CD4-positive, alpha-beta T cell treated with Interleukin-4 for 4 hours (primary cell): ENCODE results near the gene PARD6G.

ENCODE experiments used
- DNase-seq: peaks from one replicate; pipeline ENCODE4 v3.0.0-alpha.2; 2020

PARD6G gene

DNA sequence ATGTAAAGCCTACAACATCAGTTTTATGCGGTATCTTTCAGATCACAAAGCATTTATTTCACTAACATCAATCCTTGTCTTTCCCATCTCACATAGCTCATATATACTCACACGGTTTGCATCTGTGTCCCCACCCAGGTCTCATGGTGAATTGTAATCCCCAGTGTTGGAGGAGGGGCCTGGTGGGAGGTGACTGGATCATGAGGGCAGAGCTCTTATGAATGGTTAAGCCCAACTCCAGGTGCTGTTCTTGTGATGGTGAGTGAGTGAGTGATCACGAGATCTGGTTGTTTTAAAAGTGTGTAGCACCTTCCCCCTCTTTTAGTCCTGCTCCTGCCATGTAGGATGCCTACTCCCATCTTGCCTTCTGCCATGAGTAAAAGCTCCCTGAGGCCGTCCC is 42.0 kb downstream of the PARD6G start:
- no peak for DNase-seq

DNA sequence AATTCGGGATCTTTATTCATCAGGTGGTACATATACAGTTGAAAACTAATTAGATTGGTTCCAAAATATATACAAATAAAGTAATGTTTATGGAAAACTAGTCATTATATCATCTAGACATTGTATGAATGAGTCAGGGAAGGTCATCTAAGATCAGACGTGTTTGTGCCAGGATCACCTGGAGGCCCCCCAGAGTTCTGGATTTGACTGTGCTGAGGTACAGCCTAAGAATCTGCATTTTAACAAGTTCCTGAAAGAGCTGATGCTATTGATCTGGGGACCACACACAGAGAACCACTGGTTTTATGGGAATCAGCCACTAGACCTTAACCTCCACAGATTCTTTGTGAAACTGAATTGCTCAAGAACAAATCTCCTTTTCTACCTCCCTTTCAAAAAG is 43.2 kb downstream of the PARD6G start:
- DNase-seq: no peak

DNA sequence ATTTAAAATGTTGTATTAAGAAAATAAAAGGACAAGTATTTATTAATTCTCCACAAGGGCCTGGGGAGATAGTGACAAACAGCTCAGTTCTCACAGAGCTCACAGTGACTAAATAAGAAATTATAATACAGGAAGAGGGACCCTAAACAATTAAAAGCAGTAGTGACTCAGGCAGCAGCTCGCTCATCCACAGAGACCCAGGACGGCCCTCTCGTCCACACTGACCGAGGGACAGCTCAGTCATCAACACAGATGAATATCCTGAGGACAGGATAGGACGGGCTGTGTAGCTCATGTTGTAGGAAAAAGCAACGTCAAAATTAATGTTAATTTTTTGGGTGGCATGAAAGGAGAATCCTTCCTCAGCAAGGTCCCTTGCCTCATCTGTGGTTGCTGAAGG is 44.1 kb downstream of the PARD6G start:
- DNase-seq: no peak

DNA sequence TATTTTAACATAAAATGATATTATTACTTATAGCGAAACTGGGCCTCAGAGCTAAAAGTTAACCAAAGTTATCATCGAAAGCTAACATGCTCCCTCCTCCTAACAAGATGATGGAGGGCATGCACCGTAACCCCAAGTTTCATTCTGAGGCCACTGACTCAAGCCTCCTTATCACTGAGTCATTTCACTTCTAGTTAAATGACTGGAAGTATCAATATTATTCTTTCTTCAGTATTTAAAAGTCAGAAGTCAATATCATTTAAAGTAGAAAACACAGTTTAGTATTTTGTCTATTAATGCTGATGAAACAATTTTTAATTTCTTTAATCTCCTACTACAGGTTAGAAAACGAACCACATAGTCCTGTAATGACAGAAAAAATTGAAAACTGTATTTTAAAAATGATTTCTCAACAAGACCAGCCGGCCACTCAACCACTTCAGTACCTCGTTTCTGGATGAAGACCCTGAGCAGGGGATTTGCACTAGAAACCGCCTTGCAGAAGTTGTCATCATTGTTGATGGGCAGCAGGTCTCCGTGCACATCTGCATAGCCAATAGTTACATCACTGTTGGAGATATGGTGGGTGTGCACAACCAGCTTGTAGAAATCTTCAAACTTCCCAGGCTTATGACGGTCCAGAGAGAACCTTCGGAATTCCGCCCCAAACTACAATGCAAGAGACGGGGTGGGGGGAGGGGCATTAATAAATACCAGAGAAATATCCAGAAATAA is 44.9 kb downstream of the PARD6G start:
- DNase-seq: no peak

DNA sequence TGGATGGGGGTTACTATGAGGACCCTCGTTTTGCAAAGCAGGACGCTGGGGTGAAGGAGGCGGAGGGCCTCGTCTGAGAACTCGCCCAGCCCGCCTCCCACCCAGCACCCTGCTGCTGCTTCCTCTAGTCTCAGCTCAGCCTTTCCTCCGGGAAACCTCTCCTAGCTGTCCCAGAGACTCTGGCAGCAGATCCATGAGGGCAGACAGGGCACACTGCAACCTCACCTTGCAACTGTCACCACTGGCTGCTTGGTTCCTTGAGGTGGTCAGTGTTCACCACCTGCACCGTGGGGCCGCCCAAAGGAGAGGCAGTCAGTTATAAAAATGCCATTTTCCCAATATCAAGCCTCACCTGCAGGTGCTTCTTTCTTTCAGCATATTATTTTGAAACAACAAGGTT is 45.6 kb downstream of the PARD6G start:
- DNase-seq: no peak

DNA sequence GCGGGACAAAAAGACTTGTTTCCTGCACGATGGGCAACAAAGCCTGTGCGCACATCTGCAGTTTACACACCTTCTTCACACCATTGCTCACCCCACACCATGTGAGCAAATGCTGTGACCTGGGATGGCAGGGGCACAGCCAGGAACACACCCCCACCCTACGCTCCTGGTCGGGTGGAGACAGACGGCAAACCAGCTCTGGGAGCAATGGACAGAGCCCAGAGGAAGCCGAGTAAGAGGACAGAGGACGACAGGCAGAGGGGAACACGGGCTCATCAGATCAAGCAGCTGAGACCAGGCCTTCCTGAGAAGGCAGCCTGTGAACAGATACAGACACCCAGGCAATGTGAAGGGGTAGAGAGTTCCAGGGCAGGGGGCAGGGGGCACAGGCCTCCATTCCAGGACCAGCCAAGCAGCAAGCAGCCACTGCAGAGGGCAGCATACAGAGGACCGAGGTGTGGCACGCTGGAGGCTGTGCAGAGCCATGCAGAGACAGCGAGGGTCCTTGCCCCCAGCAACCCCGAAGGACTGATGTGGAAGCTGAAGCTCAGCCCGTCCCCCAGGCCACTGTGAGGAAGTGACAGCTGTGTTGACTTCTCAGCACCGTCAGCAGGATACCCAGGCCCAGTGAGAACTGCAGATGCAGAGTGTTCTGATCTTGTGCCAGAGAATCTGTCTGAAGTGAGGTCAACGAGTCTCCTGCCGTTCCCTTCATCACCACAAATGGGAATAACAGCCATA is 46.2 kb downstream of the PARD6G start:
- DNase-seq: no peak

DNA sequence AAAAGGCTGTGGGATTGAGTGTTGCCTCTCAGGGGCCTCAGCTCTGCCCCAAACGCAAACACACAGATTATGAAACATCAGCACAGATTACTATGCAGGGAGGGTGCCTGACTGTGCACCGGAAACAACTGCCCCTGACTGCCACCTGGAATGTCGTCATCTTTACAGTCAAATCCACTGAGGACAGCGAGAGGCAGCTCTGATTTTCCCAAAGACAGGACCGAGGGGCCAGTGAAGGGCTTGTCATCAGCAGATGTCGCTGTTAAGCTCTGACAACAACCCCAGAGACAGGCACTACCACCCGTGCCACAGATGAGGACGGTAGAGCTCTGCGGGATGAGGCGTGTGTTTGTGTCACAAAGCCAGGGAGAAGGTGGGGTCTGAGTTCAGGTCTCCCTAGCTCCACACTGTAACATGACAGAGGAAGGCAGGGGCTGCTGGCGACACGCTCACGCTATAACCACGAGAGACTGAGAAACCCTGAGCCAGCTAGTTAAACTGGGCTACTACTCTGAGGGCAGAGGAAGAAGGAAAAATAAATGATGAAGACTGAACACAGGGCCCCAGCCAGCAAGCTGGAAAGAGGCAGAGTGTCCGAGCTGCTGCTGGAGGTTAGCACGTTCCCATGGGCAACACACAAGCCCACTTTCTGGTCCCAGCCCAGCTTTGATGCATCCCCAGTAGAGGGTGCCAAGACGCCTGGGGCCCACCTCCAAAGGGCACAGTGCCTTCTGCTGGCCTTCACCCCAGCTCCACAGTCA is 47.0 kb downstream of the PARD6G start:
- no peak for DNase-seq

DNA sequence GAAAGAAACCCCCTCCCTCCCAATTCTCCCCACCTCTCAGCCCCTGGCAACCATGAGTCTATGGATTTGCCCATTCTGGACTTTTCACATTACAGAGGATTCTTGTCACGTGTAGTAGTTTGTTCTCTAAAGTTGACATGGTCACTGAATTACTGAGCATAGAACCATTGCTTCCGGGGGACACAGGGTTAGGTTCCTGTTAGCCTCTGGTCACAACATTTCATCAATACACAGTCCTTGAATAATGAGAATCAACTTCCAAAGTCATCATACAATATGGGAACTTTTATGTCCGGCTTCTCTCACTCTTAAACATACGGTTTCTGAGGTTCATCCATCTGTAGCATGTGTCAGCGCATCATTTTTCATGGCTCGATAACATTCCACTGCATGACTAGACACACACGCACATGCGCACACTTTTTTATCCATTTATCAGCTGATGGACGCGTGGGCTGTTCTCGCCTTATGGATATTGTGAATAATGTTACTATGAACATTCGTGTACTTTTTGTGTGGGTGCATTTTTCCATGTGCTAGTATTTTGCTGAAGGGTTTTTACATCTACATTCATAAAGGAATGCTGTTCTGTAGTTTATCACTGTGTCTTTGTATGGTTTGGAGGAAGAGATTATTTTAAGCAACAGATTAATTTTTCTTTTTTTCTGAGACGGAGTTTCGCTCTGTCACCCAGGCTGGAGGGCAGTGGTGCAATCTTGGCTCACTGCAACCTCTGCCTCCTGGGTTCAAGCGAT is 48.1 kb downstream of the PARD6G start:
- DNase-seq: no peak

DNA sequence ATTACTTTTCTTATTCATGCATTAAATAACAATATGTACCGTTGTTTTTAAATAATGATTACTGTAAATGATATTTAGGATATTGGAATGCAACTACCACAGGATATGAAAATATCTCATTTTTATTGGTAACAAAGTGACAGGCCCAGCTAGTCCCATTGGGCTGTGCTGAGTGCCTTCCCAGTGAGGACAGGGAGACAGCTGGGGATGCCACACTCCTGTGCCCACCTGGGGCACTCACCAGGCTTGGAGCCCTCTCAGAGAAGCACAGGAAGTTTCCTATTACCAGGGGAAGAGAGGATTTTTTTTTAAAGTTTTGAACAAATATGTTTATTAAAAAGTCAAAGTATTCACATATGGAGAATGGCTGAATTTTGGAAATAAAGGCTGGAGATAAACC is 48.9 kb downstream of the PARD6G start:
- DNase-seq: no peak

DNA sequence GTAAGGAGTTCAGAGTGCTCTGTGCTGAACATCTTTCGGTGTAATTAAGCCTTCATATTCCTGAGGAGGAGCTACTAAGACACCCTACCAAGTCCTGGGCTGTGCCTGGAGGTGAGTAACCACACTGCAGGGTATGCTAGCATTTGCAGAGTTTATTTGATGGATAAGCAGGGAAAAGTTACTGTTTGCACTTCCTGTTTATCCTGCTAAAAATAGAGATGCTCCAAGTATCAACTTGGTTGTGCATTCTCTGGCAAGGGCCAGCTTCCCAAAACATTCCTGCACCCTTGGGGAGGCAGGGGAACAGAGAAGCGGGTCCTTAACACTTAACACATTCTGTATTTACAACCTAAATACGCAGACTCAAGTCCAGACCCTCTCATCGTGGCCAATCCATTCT is 49.8 kb downstream of the PARD6G start:
- no peak for DNase-seq

DNA sequence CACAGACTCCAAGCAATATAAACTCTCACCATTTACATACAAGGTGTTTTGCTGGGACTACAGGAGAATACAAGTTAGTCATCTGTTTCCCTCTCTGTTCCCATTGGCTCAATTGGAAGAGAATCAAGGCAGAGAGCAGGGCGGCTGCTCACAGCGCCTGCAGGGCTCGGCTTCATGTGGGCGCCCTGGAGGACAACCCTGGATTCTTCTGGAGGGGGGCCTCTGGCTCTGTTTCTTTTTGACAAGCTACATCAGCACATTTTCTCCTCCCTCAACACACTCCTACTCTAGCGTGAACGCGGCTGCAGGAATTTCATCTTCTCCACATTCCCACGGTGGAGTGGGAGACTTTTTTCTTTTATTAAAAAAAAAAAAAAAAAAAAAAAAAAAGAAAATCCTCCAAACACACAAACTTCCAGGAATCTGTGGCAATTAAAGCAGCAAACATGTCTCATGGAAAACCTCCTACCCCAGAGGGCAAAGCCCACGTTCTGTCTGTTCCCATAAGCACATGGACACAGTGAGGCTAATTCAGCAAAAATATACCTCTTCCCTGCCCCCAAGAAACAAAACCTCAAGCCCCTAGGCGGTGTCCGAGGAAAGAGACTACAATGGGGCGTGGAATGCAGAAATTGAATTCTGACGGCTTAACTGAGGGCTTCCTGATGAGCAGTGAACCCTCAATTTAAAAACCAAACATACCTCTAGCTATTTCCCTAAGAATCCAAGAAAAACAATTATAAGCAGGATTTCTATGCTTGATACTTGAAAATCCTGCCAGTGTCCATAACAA is 50.6 kb downstream of the PARD6G start:
- no peak for DNase-seq

DNA sequence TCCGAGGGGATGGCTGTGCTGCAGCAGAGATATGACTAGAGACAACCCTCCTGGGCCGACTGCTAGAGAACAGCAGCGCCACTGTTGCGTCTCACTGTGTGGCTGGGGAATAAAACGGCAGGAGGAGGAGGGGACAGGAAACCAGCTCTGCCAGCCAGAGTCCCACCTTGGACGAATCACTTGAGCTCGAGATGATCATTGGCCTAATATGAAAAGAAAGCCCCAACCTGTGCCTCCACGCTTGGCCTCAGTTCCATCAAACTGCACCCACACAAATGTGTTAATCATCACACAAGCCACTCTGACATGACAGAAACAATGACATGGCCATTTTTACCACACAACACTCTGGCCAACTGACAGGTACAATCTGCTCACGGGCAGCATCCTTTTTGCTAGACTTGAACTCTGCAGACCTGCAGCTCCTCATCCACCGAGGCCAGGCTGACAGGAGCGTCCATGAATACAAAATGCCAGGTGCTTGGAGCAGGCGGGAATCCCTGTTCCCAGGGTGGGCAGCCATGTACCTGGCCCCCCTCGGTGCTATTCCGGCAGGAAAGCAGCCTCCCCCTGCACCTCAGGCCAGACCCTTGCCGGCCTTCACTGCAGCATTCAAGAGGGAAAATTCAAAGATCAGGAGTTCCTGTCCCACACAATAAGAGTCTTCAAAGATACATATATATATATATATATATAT is 52.3 kb downstream of the PARD6G start:
- no peak for DNase-seq

DNA sequence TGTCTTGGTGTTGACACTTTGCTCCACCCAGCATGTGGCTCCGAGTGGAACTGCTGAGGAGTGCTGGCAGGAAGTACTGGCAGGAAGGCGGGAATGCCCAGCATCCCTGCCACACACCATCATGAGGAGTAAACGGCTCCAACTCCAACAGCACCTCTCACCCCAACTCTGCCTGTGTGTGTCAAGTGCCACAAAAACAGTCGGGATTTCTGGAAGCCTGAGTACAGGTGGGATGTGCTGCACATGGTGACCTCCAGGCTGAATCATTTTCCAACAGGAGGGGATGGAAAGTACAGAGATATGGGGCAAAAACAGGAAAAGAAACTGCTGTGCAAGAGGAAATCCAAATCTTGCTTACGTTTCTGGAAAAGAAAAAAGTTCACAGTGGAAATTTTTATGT is 53.6 kb downstream of the PARD6G start:
- no peak for DNase-seq

DNA sequence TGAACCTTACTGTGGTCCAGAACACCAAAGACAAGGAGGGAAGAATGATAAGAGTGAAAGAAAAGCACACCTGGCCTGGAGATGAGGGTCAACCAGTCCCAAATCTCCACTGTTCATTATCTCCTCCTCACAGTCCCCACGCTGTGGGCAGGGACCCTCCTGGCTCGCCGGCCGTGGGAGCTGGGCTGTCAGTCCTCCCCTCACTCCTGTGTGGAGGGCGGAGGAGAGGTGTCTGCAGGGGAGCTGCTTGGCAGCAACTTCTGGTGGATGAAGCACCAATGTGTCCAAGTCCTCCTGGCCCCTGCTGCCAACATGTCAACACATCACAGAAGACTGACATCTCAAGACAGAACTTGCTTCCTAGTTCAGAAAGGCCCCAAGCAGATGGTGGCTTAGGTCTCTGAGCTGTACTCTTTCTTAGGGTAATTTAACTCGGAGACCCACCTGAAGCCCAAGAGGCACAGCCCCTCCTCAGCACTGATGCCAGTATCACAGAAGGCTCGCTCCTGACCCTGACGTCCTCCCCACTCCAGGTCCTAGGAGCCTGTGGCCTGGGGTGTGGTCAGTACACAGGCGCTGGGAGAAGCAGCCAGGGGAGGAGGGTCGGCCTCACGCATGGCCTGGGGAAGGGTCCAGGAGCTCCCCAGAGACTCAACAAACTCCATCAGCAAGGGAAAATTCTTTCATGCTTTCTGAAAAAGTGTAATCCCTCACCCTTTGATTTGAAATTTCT is 54.5 kb downstream of the PARD6G start:
- no peak for DNase-seq

DNA sequence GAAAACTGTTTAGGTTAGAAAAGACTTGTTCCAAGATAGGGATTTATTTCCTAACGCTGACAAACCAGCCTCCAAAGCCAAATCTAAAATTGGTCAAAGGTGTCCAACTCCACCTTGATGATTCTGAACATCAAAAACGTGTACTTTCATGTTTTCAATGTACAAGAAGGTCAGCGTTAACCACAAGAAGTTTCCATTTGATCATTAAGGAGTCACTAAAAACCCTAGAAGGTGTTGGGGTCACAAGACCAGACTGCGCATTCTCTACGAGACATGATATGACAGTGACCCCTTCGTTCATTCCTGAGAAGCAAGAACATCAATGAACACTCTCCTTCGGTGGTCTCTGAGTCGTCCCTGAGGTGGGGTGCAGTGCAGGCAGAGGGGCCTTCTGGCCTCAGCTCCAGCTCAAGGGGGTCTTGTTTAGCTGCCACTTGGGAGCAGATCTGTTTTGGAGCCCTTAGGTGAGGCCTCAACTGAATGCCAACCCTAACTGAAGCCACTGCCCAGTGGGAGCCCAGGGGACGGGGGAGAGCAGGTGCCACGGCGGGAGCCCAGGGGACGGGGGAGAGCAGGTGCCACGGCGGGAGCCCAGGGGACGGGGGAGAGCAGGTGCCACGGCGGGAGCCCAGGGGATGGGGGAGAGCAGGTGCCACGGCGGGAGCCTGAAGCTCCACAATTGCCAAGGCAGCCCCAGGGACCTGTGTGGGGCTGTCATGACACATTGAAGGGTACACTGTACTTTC is 55.2 kb downstream of the PARD6G start:
- no peak for DNase-seq

DNA sequence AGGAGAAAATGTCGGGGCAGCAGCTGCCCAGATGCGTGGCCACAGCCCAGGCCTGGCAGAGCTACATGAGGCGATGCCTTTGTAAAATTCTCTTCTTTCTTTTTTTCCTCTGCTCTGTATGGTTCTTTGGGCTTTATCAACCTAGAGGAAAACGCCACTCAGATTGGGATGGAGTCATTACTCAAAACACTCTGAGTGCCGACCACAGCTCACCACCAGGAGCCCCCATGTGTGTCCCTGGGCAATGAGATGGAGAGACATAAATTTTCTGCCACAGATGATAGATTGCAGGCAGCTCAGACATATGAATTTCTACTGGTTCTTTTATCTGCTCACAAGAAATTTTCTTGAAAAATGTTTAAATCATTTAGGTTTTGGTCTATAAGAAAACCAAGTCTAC is 56.0 kb downstream of the PARD6G start:
- no peak for DNase-seq

DNA sequence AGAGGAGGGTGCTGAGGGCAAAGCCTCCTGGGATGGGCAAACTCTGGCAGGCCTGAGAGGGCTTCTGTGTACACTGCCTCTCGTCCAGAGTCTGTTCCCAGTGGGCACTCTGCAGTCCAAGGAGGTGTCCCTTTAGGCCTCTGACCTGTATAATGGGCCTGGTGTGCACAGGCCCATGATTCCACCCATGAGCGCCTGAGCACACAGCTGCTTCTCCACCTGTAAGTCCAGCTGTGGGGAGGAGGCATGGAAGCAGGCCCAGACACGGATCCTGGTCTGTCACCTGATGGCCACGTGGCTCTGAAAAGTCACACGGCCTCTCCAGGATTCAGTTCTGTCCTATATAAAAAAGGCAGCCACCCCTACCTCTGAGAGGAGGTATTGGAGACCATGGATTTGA is 57.0 kb downstream of the PARD6G start:
- no peak for DNase-seq

DNA sequence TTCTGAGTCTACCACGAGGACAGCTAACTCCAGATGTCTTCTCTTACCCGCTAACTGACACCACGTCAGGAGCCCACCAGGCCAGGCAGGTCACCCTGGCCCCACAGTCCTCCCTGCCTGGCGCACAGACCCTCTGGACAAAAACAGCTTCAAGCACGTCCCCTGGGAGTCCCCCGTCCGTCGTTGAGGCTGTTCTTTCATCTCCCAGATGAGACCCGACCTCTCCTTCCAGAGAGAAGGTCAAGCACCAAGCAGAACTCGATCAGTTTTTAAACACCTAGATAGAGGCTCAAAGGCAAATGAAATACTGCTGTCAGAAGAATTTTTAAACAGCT is 57.8 kb downstream of the PARD6G start:
- no peak for DNase-seq

DNA sequence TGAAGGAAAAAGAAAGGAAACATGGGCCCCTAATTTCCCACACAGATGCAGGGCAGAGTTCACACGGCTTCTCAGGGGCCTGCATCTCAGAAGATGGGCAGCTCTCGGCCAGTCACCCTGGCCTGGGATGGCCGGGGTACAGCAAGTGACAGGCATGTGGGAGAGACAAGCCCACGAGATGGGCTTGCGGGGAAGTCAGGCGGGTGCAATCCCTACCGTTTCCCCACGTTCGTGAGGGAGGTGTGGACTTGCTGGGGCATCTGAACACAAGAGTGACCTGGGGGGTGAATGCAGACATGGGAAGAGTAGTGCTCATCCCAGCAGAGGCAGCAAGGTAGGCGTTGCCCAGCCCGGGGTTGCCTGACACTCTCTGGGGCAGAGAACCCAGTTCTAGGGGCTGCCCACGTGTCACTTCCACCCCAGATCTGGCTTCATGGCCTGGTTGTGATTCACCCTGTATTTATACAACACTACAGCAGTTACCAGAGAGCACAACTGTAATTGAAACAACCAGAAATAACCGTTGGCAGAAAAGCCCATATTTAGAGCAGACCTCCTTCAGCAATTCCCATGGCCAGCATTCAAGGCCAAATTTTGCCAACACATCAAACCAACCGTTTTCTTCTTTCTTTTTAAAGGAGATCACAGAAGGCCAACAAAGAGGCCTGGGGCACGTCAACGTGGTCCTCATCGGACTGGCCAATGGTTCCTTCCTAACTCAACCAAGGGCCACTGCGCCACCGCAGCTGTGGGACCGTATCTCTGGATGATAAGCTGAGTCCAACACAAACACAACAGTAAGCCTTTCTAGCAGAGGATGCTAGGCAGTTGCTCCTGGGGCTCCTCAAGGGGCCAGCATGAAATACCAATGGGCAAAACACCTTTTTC is 58.4 kb downstream of the PARD6G start:
- DNase-seq: no peak
